Hematopoietic multipotent progenitor cell treated with erythropoietin and hydrocortisone succinate and interleukin-3 and kit ligand, for 8 days (in vitro differentiated cells): ENCODE data around the gene PARD3B.
A peak's percentile ranks its signal among the peaks of the same experiment; 100 is the strongest.

Experiments used
- DNase-seq: peaks from one replicate; pipeline ENCODE4 v3.0.0-alpha.2; 2015

The PARD3B gene

DNA sequence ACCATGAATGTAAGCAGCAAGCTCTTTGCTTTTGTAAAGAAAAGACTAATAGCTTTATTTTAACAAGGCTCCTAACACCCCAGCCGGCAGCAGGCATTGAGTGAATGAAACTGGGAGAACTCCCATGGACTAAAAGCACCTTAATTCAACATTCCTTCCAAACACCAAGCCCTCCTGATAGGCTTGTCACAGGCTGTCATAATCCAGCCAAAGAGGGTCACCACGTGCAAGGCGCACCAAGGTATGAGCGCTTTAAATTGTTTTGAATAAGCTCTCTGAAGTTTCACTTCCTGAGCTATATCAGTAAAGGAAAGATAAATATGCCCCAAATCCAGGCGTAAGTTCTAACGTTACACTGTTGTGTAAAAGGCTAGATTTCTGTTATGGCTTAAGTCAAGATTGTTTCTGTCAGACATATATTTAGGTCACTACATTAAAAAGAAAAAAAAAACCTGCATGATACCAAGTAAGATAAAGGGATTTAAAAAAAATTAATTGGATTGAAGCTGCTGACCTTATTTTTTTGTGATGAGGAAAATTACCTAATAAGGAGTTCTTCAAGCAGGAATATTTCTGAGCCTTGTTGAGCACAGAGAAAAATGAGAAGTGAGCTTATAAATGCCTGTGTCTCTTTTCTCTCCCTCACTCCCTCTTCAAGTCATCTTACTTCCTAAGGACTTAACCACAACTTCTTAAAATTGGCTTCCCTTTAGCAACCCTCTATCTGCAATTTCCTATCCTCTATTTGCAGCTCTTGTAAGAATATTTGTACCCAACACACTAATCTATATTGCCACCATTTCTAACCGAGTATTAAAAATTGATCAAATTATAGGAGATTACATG, 1000.9 kb downstream of the PARD3B start:
- no peak for DNase-seq

DNA sequence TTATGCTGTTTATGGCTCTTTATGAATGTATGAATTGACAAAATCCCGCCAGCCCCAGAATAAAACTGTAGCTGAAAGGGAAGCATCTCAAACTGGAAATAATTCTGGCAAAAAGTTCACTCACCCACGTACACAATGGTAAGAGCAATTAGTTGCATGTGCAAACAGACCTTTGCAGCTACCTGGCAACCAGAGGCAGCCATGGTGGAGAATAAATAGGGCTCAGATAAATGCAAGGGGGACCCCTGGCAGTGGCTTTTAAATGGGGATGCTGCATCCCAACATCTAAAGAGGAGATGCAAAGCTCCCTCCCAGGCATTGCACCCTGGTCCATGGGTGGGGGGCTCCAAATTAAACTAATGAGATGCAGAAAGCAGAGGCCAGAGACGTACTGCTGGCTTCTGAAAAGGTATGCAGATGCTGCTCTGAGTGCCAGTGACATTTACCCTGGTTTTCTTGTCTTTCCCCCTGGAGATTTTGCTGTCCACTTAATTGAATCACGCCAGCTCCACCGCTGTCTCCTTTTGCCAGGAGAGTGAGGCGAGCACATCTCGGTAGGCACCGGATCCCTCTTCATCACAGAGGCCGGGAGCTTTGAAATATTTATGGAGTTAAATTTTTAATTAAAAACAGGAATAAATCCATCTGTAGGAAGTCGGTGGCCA, 1010.4 kb downstream of the PARD3B start:
- no peak for DNase-seq

DNA sequence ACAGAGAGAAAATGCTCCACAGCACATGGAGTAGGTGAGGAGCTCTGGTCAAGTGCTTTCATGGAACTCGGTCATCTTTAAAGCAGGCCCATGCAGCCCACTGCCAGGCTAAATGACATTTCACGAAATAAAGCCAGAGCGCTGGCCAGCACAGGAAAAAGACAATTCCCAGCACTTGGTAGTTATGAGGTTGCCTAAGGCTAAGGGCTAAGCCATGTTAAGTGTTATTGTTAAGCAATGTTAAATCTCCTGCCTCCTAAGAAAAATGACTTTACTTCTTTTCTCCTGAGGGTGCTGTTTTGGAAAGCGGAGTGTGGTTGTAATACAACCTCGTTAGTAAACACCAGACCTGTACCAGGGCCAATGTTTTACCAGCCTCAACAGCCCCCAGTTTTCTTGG, 1011.1 kb downstream of the PARD3B start:
- no peak for DNase-seq

- DNase-seq = no peak
These were observed 1011.7 kb downstream of the PARD3B start for GRCh38 chr2:205556841-205557539.

GRCh38 chr2:205557873-205558272, 1012.6 kb downstream of the PARD3B start:
- no peak for DNase-seq

DNA sequence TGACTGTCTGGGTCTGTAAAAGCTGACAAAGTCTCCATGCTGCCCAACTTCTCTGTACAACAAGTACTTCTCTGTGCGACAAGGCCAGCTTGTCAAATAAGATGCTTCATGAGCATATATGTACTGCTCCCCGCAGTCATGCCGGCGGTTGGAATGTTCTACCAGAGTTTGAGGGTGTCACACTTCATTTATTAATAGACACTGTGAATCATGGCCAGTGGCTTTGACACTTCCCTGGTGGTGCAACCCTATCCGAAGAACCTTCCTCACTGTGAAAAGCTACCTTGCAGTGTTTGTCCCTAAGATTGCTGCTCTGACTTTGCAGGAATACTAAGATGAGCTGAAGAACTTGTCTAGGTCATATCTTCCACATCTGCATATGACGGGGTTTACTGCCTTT, 1016.2 kb downstream of the PARD3B start:
- no peak for DNase-seq

DNA sequence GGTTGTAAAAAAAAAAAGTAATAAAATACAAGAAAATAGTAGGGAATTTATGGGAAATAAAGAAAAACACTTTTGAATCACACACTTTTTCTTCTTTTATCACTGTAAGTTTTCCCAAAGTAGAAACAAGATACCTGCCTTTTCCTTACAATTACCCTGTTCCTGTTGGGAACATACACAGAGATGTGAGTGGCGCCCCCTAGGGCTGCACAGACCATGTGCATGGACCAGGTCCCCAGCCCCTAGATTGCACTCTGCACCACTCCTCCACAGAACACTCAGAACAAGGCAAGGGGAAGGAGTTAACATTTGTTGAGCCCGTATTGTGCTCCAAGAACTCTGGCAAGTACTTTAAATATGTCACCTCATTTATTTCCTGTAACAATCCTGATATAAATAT, 1018.4 kb downstream of the PARD3B start:
- DNase-seq = peak; percentile 22

- no peak for DNase-seq
These were observed 1019.3 kb downstream of the PARD3B start for GRCh38 chr2:205564346-205565141.

DNA sequence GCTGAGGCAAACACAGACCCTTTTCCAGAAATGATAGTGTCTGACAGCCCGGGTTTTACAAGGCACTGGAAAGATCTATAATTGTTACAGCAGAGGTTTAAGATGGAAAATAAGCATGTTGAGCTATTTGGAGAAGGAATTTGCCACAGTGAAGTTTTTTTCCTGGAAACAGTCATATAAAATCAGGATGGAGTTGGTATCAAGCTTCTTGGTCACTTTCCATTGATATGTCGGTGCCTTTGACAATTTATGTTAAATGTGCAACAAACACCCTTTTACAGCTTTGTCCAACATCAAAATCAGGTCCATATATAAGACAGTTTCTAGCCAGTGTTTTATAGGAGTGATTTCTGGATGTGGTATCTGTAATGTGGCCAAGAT, 1019.9 kb downstream of the PARD3B start:
- no peak for DNase-seq

DNA sequence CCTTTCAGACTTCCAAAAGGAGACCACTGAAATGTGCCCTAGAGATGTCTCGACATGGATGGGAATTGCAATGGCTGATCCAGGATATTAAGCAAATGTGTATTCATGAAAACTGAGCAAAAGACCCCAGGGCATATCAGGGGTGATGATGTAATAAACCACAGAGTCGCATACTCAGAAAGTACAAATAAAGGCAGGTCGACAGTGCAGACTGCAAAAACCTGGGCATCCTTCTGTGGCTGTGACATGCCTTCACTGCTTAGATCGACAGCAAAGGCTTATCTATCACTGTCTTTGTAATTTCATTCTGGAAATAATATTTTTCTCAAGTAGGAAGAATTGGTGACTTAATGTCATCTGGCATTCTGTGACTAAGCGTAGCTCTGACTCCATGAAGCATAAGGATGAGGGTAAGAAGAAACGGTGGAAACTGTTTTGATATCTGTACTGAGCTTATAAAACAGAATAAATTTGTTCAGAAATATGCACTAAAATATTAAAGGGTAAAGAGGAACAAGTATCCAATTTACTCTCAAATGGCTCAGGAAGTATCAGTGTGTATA, 1021.4 kb downstream of the PARD3B start:
- no peak for DNase-seq

DNA sequence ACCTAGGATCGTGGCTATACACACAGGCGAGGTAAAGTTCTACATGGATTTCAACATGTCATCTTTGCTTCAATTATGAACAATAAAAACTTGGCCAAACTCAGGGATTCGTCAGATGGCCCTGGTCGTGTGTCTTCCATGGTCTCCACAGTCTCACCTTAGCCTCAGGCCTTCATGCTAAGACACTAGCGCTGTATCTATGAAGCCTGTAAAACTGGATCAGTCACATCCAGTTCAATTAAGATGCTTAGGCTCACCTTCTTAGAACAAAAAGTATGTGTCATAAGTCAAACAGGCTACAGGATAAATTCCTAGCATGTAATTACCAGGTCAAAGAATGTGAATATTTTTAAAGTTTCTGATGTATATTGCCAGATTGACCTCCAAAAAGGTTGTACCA, 1023.3 kb downstream of the PARD3B start:
- DNase-seq = no peak

- no peak for DNase-seq
These were observed 1025.4 kb downstream of the PARD3B start for GRCh38 chr2:205570648-205571047.

DNA sequence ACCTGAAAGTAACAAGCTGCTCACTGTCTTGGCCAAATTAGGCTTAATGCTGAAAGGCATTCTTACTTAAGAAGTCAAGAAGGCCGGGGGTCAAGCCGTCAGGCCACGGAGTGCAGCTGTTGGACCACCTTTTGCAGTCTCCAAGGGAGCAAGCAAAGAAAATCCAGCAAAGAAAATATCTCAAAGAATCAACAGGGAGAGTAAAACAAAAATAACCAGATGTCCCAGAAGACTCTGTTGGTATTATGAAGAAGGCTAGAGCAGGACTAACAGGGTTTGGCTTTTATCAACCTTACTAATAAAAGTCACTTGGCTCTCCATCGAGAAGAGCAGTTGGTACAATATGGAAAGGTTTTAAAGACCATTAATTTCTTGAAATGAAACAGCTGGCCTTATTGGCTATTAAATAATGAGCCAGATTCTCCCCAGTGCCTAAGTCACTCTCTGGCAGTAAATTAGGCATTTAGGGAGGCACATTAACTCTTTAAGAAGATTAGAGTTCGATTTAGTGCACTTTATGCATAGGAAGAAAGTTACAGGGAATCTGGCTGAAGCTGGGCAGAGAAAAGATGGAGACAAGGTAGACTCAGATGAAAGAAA, 1026.2 kb downstream of the PARD3B start:
- no peak for DNase-seq

DNA sequence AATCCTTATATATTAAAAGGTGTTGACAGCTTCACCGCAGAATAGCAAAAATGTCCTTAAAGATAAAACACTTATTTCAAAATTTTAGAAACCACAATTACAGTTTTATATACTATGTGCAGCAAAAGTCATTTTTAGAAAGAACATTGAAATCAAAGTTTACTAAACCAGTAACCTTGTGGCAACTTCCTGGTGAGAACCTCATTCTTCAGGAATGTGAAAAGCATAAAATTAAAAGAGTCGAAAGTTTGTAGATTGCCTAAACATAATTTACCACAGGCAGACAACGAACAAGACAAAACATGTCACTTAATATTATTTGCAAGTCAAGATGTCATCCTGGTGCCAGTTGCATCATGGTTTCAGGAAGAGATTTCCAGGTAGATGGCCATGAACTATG, 1028.7 kb downstream of the PARD3B start:
- no peak for DNase-seq

- DNase-seq = no peak
These were observed 1034.1 kb downstream of the PARD3B start for GRCh38 chr2:205579335-205579734.

DNA sequence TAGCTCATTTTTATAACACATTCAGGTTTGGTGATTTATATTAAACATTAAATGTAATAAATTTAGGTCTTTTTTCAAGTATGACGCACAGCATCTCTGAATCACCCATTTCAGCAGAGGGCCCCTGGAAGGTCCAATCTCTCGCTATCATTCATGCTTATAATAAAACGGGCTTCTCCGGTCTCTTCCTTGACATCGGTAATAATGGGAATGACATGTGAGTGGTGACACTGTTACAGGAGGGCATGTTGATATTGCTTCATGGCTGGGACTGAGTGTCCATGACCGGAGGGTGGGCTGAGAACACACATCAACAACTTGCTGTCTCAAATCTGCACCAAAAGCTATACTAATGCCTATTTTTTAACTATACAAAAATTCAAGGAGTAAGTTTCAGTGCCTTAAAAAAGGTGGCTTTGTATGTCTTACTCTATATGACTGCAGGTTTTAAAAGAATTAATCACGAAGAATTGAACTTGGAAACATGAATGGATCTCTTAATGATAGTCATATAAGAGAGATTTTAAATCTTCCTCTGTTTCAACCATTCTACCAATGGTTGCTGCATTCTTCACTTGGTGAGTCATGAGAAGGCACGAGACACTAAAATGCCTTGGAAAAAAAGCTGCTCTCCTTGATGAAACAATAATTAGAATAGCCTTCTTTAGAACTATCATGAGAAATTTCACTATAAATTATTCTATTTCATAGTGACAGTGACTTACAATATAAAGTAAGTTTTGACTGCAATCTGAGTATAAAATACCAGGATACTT, 1035.1 kb downstream of the PARD3B start:
- no peak for DNase-seq

- DNase-seq = no peak
These were observed 1037.1 kb downstream of the PARD3B start for GRCh38 chr2:205582366-205582765.

- DNase-seq = no peak
These were observed 1040.4 kb downstream of the PARD3B start for GRCh38 chr2:205585449-205586383.

DNA sequence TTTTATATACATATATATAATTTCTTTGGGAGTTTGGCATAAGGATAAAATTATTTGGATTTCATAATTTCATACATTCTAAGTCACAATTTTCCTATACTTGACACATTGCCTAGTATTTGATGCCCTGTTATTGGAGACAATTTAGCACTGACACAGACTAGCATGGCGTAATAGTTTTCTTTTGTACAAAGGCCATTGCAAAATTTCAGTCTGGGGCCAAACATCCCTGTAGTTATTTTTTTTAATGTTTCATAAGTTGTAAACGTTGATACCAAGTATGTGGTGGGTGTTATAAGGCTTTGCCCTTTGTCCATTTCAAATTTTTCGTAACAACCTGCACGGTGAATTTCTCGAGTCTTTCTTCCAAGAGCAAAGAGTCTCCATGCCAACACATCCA, 1041.4 kb downstream of the PARD3B start:
- no peak for DNase-seq

DNA sequence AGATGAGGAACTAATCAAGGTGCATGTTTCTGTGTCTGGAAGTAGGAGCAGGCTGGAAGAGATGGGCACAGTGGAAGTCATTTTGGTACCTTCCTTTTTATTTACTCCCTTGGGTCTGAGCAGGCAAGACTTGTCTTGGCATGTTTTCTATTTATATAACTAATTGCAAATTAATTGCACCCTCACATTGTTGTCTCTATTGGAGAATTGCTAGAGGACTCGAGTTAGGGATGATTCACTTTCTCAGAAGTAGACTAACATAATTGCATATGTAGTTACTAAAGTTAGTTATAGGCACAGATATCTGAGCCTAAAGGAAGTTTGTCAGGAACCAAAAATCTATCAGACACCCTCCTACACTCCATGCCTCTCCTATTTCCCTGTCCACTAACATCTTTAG, 1044.2 kb downstream of the PARD3B start:
- DNase-seq = no peak
